Upper lobe of left lung (tissue), 6 donors: ENCODE results near the gene PPP2R2D. TPM values are rescaled to one million over a fixed set of nuclear protein-coding genes. Genes with fewer than 3 reads are reported as not detected.
"Not testable (repeated sequence)": the region's sequence is repeated elsewhere in the genome, so short reads cannot be mapped to it uniquely, and the experiment has no call there.

Experiments
- ATAC-seq, 2 donors: fragments of 200-7000 bp; cut with Tn5 transposase; one replicate each; pipeline ENCODE4 v1.9.1; 2022; ENCODE audit warnings: mild to moderate bottlenecking in 2 of 2, moderate library complexity in 2 of 2; ENCODE audit not compliant: low FRiP score in 2 of 2
- DNase-seq, 2 donors: peaks; one replicate each; pipeline ENCODE4 v3.0.0-alpha.2; 2019 to 2020
- H3K27ac ChIP-seq, 4 donors: fragments of 200-600 bp; sonication (generic); one replicate each; pipeline ENCODE4 v1.5.1; 2016 to 2019
- H3K27me3 ChIP-seq, 4 donors: fragments of 200-600 bp; sonication (generic); one replicate each; pipeline ENCODE4 v1.5.1; 2017 to 2019
- H3K36me3 ChIP-seq, 4 donors: fragments of 200-600 bp; sonication (generic); one replicate each; pipeline ENCODE4 v1.5.1; 2016 to 2019
- H3K4me1 ChIP-seq, 4 donors: fragments of 200-600 bp; sonication (generic); one replicate each; pipeline ENCODE4 v1.5.1; 2018 to 2019
- H3K4me3 ChIP-seq, 4 donors: fragments of 200-600 bp; sonication (generic); one replicate each; pipeline ENCODE4 v1.5.1; 2017 to 2019; ENCODE audit warnings: mild to moderate bottlenecking in 2 of 4, moderate library complexity in 1 of 4
- H3K9me3 ChIP-seq, 4 donors: fragments of 200-600 bp; sonication (generic); one replicate each; pipeline ENCODE4 v1.5.1; 2018 to 2019
- CTCF ChIP-seq, 6 experiments: fragments of 450-650 bp in 4 of 6; fragments of 200-600 bp in 2 of 6; sonication (generic) in 2 of 6; IDR thresholded peaks; one replicate each; pipeline ENCODE4 v1.5.1; 2016 to 2019; ENCODE audit warnings: antibody characterized with exemption in 6 of 6
- EP300 ChIP-seq, 4 donors: sonication (generic); formaldehyde crosslinking; IDR thresholded peaks; one replicate each; pipeline ENCODE4 v1.5.1; 2017; ENCODE audit warnings: antibody characterized with exemption in 4 of 4, control low read depth in 2 of 4
- POLR2A ChIP-seq, 4 donors: fragments of 450-650 bp; IDR thresholded peaks; one replicate each; pipeline ENCODE4 v1.5.1; 2016 to 2017; ENCODE audit warnings: antibody characterized with exemption in 4 of 4, mild to moderate bottlenecking in 2 of 4
- POLR2AphosphoS5 ChIP-seq, 2 donors: sonication (generic); formaldehyde crosslinking; IDR thresholded peaks; one replicate each; pipeline ENCODE4 v1.5.1; 2017; ENCODE audit warnings: antibody characterized with exemption in 2 of 2
- WGBS, 2 donors: methylation state at CpG; one replicate each; pipeline ENCODE4 v1.1.5; 2017 to 2018; 5-methylcytosine and 5-hydroxymethylcytosine counted together
- total RNA-seq, 6 donors: library from RNA; depleted of rRNA in 4 of 6; stranded (reverse); fragments of >200 nt in 4 of 6; gene quantifications; one replicate each; pipeline versions ENCODE4 v1.1.0 to v1.2.1, GENCODE V29; 2016 to 2021
- donor health status: DM: no; HTN: no; CAD: no; lungs with moderate emphysema.
- donor health status: DM: no; HTN: yes; CAD: no; lungs with severe emphysema.

The PPP2R2D gene
- total RNA-seq, 6 donors from 2014 or later = 20.5 to 60.8 (median 28.7) TPM

- no peak overlapping the region for H3K4me3 ChIP-seq
- DNase-seq = no peak
- TF ChIP-seq POLR2AphosphoS5 (IDR thresholded peaks at IDR 0.05) = no peak
- TF ChIP-seq EP300 (IDR thresholded peaks at IDR 0.05) = no peak
- no peak for TF ChIP-seq CTCF (IDR thresholded peaks at IDR 0.05)
- TF ChIP-seq POLR2A (IDR thresholded peaks at IDR 0.05) = no peak
- 81 to 87% methylated on average over 6 of the region's 6 CpGs for WGBS, 2 donors
- ATAC-seq = no peak
- H3K36me3 ChIP-seq = no peaks in the 10 kb centered on the region
- peaks cover 9 to 36% (median 24%) of the 10 kb centered on the region in 4 donors for H3K4me1 ChIP-seq
- H3K27ac ChIP-seq = no peak overlapping the region
- H3K27me3 ChIP-seq = no peaks in the 10 kb centered on the region
- no peaks in the 10 kb centered on the region for H3K9me3 ChIP-seq
Observed at GRCh38 chr10:131983780-131984179, 83.0 kb downstream of the PPP2R2D start.

- not testable (repeated sequence) for ATAC-seq
Observed at GRCh38 chr10:131986851-131987250, 86.0 kb downstream of the PPP2R2D start.

DNA sequence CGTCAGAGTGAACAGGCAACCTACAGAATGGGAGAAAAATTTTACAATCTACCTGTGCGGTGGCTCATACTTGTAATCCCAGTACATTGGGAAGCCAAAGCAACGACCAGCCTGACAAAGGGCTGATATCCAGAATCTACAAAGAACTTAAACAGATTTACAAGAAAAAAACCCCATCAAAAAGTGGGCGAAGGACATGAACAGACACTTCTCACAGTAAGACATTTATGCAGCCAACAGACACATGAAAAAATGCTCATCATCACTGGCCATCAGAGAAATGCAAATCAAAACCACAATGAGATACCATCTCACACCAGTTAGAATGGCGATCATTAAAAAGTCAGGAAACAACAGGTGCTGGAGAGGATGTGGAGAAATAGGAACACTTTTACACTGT is 86.5 kb downstream of the PPP2R2D start:
- ATAC-seq = not testable (repeated sequence)

More at GRCh38 chr10:131986851-131987250, 86.0 kb downstream of the PPP2R2D start:
- not testable (repeated sequence) for DNase-seq, H3K36me3 ChIP-seq, H3K27me3 ChIP-seq, H3K27ac ChIP-seq, H3K9me3 ChIP-seq, H3K4me1 ChIP-seq, H3K4me3 ChIP-seq
- WGBS, 2 donors = 94 to 96% methylated on average over 7 of the region's 7 CpGs

DNA sequence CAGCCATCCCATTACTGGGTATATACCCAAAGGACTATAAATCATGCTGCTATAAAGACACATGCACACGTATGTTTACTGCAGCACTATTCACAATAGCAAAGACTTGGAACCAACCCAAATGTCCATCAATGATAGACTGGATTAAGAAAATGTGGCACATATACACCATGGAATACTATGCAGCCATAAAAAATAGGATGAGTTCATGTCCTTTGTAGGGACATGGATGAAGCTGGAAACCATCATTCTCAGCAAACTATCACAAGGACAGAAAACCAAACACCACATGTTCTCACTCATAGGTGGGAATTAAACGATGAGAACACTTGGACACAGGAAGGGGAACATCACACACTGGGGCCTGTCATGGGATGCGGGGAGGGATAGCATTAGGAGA is 87.0 kb downstream of the PPP2R2D start:
- not testable (repeated sequence) for DNase-seq, H3K4me3 ChIP-seq, H3K9me3 ChIP-seq, ATAC-seq, H3K4me1 ChIP-seq, H3K36me3 ChIP-seq, H3K27ac ChIP-seq, H3K27me3 ChIP-seq
- WGBS, 2 donors = 93 to 98% methylated on average over 3 of the region's 3 CpGs

More for the DNA sequence above, 86.5 kb downstream of the PPP2R2D start:
- DNase-seq, H3K27ac ChIP-seq, H3K9me3 ChIP-seq, H3K36me3 ChIP-seq, H3K4me3 ChIP-seq, H3K4me1 ChIP-seq, H3K27me3 ChIP-seq: not testable (repeated sequence)
- 95 to 96% methylated on average over 5 of the region's 5 CpGs for WGBS, 2 donors

DNA sequence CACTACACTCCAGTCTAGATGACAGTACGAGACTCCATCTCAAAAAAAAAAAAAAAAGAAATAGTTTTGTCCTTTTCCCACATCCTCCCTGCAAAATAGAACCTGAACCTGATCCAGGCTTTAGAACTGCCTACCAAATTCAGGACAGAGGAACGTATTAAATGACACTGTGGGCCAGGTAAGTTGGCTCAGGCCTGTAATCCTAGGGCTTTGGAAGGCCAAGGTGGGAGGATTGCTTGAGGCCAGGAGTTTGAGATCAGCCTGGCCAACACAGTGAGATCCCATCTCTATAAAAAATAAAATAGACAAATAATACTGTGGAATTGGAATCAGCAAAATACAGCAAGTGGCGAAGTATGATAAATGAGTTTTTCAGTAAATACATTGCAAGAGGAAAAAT is 90.9 kb downstream of the PPP2R2D start:
- WGBS, 2 donors = 88 to 94% methylated on average over 3 of the region's 3 CpGs

GRCh38 chr10:131993275-131993674 is 92.5 kb downstream of the PPP2R2D start:
- Histone ChIP-seq H3K4me3 (no peak overlapping the region), H3K27ac (no peak overlapping the region), H3K4me1 (peaks cover 19 to 26% (median 23%) of the 10 kb centered on the region in 4 donors), H3K36me3 (no peaks in the 10 kb centered on the region), H3K9me3 (no peaks in the 10 kb centered on the region), H3K27me3 (no peaks in the 10 kb centered on the region)
- WGBS, 2 donors = 93% methylated on average over 14 of the region's 14 CpGs
- DNase-seq = no peak
- ATAC-seq = no peak
- TF ChIP-seq CTCF (IDR thresholded peaks at IDR 0.05) = no peak
- TF ChIP-seq POLR2A (IDR thresholded peaks at IDR 0.05) = no peak
- TF ChIP-seq POLR2AphosphoS5 (IDR thresholded peaks at IDR 0.05) = no peak
- no peak for TF ChIP-seq EP300 (IDR thresholded peaks at IDR 0.05)

More for the DNA sequence above, 90.9 kb downstream of the PPP2R2D start:
- Histone ChIP-seq H3K27ac (no peak overlapping the region), H3K27me3 (no peaks in the 10 kb centered on the region), H3K4me1 (peaks cover 7 to 13% (median 9%) of the 10 kb centered on the region in 4 donors), H3K4me3 (no peak overlapping the region), H3K36me3 (no peaks in the 10 kb centered on the region), H3K9me3 (no peaks in the 10 kb centered on the region)
- TF ChIP-seq POLR2A (IDR thresholded peaks at IDR 0.05) = no peak
- TF ChIP-seq CTCF (IDR thresholded peaks at IDR 0.05) = no peak
- no peak for TF ChIP-seq POLR2AphosphoS5 (IDR thresholded peaks at IDR 0.05)
- no peak for TF ChIP-seq EP300 (IDR thresholded peaks at IDR 0.05)
- DNase-seq = no peak
- ATAC-seq = no peak
